Epithelial cell of esophagus (primary cell): Measurements from ENCODE around the gene RERG.
A peak's percentile ranks its signal among the peaks of the same experiment; 100 is the strongest.

Experiments used
- DNase-seq: peaks from one replicate; pipeline ENCODE4 v3.0.0; 2010; ENCODE audit warnings: low read depth
- H3K4me3 ChIP-seq: 2 replicates; pipeline ENCODE4 v1.5.1; 2011; ENCODE audit warnings: mild to moderate bottlenecking, low read length, control low read depth
- TF ChIP-seq, protein P1 (sequence below): IDR thresholded peaks from 2 replicates; pipeline ENCODE4 v1.5.1; 2011; ENCODE audit warnings: low read depth, mild to moderate bottlenecking, low read length, control low read depth, inconsistent platforms; ENCODE audit not compliant: insufficient read depth; ENCODE audit errors: missing control alignments

The RERG gene

DNA sequence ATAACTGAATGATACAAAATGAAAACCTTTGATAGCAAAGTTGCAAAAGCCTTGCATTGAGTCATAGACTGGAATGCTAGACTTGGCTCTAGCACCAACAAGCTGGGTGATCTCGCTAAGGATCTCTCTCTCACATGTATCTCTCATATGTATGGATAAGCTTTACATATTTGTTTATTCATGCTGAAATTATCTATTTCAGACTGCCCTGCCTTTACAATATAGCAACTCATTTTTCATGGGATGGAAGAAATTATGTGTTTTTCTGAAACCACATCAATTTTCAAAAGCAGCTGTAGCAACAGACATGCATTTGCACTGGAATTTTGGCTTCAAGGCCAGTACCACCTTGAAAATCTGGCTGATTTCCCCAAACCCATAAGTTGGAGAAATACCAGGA lies 11.4 kb downstream of the RERG start:
- TF ChIP-seq, protein P1, sequence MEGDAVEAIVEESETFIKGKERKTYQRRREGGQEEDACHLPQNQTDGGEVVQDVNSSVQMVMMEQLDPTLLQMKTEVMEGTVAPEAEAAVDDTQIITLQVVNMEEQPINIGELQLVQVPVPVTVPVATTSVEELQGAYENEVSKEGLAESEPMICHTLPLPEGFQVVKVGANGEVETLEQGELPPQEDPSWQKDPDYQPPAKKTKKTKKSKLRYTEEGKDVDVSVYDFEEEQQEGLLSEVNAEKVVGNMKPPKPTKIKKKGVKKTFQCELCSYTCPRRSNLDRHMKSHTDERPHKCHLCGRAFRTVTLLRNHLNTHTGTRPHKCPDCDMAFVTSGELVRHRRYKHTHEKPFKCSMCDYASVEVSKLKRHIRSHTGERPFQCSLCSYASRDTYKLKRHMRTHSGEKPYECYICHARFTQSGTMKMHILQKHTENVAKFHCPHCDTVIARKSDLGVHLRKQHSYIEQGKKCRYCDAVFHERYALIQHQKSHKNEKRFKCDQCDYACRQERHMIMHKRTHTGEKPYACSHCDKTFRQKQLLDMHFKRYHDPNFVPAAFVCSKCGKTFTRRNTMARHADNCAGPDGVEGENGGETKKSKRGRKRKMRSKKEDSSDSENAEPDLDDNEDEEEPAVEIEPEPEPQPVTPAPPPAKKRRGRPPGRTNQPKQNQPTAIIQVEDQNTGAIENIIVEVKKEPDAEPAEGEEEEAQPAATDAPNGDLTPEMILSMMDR = no peak
- no peak overlapping the region for H3K4me3 ChIP-seq
- DNase-seq = peak; percentile 71

DNA sequence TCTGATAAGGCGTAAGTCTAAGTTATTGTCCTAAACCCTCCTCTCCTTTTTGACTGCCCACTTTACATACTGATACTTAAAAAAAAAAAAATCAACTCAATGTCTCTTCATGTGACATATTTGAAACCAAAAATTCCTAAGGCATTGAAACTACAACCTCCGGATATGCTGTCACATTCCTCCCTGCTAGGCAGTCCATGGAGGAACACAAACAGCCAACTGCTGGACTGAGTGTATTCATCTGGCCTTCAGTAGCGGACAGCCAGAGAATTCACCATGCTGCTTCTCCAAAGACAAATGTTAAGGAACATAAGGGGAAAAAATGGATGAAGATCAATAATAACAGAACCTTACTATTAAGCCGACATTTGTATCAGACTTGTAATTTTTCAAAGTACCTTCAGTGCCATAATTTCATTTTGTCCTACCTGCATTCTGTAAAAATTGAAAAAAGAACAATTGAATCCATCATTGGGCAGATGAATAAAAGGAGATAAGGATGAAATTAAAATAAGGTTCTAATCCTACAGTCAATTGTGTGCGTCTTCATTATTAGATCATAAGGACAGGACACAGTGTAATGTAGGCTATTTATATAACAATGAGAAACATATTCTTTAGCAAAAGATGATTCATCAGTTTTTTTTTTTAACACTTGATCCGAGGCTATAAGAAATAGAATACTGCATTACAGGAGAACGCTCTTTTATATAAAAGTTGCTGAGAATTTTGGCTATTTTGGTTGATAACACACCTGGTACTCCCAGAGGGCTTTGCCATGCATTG lies 12.2 kb downstream of the RERG start:
- no peak overlapping the region for H3K4me3 ChIP-seq
- TF ChIP-seq, protein P1 = no peak
- DNase-seq = no peak

DNA sequence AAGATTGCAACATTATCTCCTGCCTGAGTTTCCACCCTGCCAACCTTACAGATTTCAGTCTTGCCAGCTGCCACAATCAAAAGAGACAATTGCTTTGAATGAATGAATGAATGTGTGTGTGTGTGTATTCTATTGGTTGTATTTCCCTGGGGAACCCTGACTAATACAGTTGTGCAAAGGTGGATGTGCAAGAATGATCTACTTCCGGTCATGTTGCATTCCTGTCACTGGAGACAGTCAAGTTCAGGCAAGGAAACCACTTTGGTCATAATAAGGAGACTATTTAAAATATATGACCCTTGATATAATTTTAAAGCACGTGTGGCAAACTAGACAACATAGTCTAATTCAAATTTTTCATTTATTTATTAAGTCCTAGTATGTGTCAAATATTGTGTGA lies 13.1 kb downstream of the RERG start:
- DNase-seq = peak; percentile 78
- TF ChIP-seq, protein P1 = peak; percentile 62
- no peak overlapping the region for H3K4me3 ChIP-seq

DNA sequence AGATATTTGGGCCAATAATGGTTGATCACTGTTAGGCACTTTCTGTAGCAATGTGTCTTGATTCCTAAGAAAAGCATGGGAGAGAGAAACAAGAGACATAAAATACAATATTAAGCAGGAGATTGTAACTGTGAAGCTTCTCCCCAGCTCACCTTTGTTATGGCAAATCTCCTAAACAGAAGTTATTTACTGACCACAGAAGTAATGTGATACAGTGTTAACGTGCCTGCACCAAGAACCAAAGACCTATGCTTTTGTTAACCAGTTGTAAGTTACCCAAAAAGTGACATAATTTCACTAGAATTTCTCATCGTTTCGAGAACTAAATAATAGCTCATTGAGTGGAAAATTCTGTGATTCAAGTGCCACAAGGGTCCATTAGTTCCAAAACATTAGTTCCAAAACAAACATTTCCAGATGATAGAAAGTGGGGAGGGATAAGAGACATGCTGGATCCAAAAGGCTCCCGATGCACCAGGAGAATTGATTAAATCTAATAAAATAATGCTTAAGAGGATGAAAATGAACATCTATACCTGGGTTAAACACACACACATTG lies 14.3 kb downstream of the RERG start:
- TF ChIP-seq, protein P1 = no peak
- DNase-seq = no peak
- no peak overlapping the region for H3K4me3 ChIP-seq

DNA sequence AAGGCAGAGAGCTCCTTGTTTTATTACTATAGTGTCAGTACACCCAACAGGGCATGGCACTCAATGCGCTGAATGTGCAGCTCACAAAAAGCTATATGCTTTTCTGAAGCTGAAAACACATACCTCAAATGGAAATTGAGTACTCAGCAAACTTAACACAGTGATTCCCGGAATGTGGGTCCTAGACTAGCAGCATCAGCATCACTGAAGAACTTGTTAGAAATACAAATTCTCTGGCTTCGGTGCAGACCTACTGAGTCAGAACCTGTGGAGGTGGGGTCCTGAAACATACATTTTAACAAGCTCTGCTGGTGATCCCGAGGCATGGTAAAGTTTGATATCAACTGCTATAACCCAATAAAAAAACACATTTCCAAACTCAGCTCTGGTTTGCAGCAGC lies 14.9 kb downstream of the RERG start:
- TF ChIP-seq, protein P1 = no peak

DNA sequence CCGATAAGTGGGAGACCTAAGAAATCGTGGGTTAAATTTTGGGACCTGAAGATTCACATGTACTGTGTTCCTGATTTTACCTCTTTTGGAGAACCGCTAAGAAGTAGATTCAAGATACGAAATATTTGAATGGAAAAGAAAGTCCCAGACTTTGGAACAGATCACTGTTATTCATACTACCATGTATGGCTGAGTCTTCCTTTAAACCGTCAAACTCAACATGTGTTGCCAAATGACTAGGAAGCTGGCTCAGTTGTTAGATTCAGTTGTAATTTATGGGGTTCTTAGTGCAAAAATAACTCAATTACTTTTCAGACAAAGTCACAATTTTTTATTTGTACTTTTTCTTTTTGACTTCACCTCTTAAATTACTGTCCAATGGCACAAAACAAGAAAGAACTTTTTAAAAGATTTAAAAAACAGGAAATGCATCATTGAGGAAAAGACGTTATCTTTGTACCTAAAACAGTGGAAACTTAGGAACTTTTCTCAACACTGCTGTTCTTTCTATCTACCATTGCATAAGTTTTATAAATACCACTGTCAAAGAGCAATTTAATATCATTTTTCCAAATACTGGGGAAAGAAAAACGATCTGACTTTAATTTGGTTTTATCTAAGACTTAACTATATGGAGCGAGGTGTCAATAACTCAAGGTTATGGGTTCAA lies 15.7 kb downstream of the RERG start:
- no peak for DNase-seq
- no peak overlapping the region for H3K4me3 ChIP-seq
- TF ChIP-seq, protein P1 = no peak

More for the DNA sequence above, 14.9 kb downstream of the RERG start:
- DNase-seq = no peak
- no peak overlapping the region for H3K4me3 ChIP-seq
